Measurements from ENCODE around the gene KL.

Gene KL

DNA sequence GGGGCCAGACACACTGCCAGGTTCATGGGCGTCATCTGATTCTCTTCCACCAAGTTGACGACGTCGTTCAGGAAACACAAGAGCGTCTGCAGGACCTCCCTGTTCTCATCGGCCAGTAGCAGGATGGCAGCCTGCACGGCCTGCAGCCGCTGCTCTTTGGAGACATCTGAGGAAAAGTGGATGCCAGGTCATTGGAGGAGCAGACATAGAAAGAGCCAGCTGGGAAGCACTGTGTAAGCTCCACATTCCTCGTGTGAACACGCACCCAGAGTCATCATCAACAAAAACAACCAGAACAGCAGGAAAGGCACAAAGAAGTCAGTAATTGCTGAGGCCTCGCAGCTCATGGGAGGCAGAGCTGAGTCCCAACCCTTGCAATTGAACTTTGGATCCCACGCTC lies 96.5 kb downstream of the KL start:
- no peak overlapping the region for H3K23ac ChIP-seq (ENCODE audit: low read length in 2 of 2)
- H3K4me3 ChIP-seq (ENCODE audit: insufficient read depth in 1 of 2, low read depth in 1 of 2, low read length in 2 of 2) = no peak overlapping the region
- no peak overlapping the region for H3K14ac ChIP-seq (ENCODE audit: low read length in 2 of 2)
- H2BK12ac ChIP-seq (ENCODE audit: low read length in 2 of 2) = no peak overlapping the region
- H3K4me1 ChIP-seq (ENCODE audit: control insufficient read depth, insufficient read depth, low read depth, low read length) = peaks cover 15% of the 10 kb centered on the region
- H2BK120ac ChIP-seq (ENCODE audit: low read depth, low read length) = no peak overlapping the region
- no peak overlapping the region for H3K4ac ChIP-seq (ENCODE audit: low read depth in 1 of 2, low read length in 2 of 2)
- H3K9ac ChIP-seq (ENCODE audit: low read length) = no peak overlapping the region
- H3K79me1 ChIP-seq (replicated peaks; ENCODE audit: low read length, poor library complexity, severe bottlenecking) = peaks cover 11% of the 10 kb centered on the region
- WGBS = 88% methylated on average over 12 of the region's 12 CpGs
- no peak overlapping the region for H3K18ac ChIP-seq (ENCODE audit: low read depth in 1 of 2, low read length in 2 of 2)
- H2AFZ ChIP-seq (ENCODE audit: low read depth, low read length) = no peak overlapping the region
- peaks cover 45 to 70% of the 10 kb centered on the region in 2 experiments for H3K36me3 ChIP-seq (ENCODE audit: control insufficient read depth in 1 of 2, insufficient read depth in 2 of 2, low read depth in 1 of 2, low read length in 2 of 2)
- H3K27me3 ChIP-seq (ENCODE audit: control insufficient read depth in 1 of 2, insufficient read depth in 1 of 2, low read length in 2 of 2) = no peaks in the 10 kb centered on the region
- no peak overlapping the region for H3K4me2 ChIP-seq (ENCODE audit: low read length, poor library complexity, severe bottlenecking)
- no peak overlapping the region for H3K27ac ChIP-seq (ENCODE audit: low read length, poor library complexity, severe bottlenecking)
- no peak overlapping the region for H4K91ac ChIP-seq (ENCODE audit: low read length)
- no peak overlapping the region for H2AK5ac ChIP-seq (ENCODE audit: low read length, severe bottlenecking)
- no peaks in the 10 kb centered on the region for H3K9me3 ChIP-seq (ENCODE audit: control insufficient read depth, low read length)
- no peak overlapping the region for H2BK15ac ChIP-seq (ENCODE audit: low read depth, poor library complexity, severe bottlenecking)
- no peak overlapping the region for H2BK5ac ChIP-seq (ENCODE audit: low read depth, low read length, poor library complexity, severe bottlenecking)
- no peak for DNase-seq
- no peak overlapping the region for H4K8ac ChIP-seq (ENCODE audit: low read length)

DNA sequence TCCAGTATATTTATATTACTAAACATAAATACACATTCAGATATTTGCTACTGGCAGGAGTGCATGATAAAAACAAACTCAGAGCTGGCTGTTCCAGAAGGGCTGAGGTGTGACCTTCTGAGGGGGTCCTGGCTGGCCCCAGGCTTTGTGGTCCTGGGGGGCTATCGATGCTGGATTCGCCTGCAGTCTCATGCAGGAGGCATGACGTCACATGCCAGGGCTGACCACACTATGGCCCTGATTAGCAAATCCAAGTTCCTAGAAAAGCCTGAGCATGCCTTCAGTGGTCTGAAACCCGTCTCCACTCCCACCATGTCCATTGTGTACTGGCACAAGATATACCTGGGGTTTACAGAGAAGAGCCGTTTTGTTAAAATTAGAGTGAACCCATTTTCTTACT lies 97.9 kb downstream of the KL start:
- no peaks in the 10 kb centered on the region for H3K27me3 ChIP-seq (ENCODE audit: control insufficient read depth in 1 of 2, insufficient read depth in 1 of 2, low read length in 2 of 2)
- no peak overlapping the region for H2AFZ ChIP-seq (ENCODE audit: low read depth, low read length)
- DNase-seq = no peak
- no peak overlapping the region for H2BK120ac ChIP-seq (ENCODE audit: low read depth, low read length)
- H3K4me1 ChIP-seq (ENCODE audit: control insufficient read depth, insufficient read depth, low read depth, low read length) = peaks cover 15% of the 10 kb centered on the region
- H4K91ac ChIP-seq (ENCODE audit: low read length) = no peak overlapping the region
- no peak overlapping the region for H2AK5ac ChIP-seq (ENCODE audit: low read length, severe bottlenecking)
- peaks cover 14% of the 10 kb centered on the region for H3K79me1 ChIP-seq (replicated peaks; ENCODE audit: low read length, poor library complexity, severe bottlenecking)
- H4K8ac ChIP-seq (ENCODE audit: low read length) = no peak overlapping the region
- no peak overlapping the region for H3K4me2 ChIP-seq (ENCODE audit: low read length, poor library complexity, severe bottlenecking)
- H3K4ac ChIP-seq (ENCODE audit: low read depth in 1 of 2, low read length in 2 of 2) = no peak overlapping the region
- no peak overlapping the region for H3K4me3 ChIP-seq (ENCODE audit: insufficient read depth in 1 of 2, low read depth in 1 of 2, low read length in 2 of 2)
- H2BK12ac ChIP-seq (ENCODE audit: low read length in 2 of 2) = no peak overlapping the region
- H3K9me3 ChIP-seq (ENCODE audit: control insufficient read depth, low read length) = no peaks in the 10 kb centered on the region
- WGBS = 88% methylated on average over 4 of the region's 5 CpGs
- no peak overlapping the region for H3K14ac ChIP-seq (ENCODE audit: low read length in 2 of 2)
- peak overlapping the region in 1 of 2 experiments; percentile 57 for H3K23ac ChIP-seq (ENCODE audit: low read length in 2 of 2)
- no peak overlapping the region for H2BK15ac ChIP-seq (ENCODE audit: low read depth, poor library complexity, severe bottlenecking)
- H2BK5ac ChIP-seq (ENCODE audit: low read depth, low read length, poor library complexity, severe bottlenecking) = no peak overlapping the region
- H3K18ac ChIP-seq (ENCODE audit: low read depth in 1 of 2, low read length in 2 of 2) = no peak overlapping the region
- peaks cover 42 to 78% of the 10 kb centered on the region in 2 experiments for H3K36me3 ChIP-seq (ENCODE audit: control insufficient read depth in 1 of 2, insufficient read depth in 2 of 2, low read depth in 1 of 2, low read length in 2 of 2)
- H3K27ac ChIP-seq (ENCODE audit: low read length, poor library complexity, severe bottlenecking) = no peak overlapping the region
- H3K9ac ChIP-seq (ENCODE audit: low read length) = no peak overlapping the region

DNA sequence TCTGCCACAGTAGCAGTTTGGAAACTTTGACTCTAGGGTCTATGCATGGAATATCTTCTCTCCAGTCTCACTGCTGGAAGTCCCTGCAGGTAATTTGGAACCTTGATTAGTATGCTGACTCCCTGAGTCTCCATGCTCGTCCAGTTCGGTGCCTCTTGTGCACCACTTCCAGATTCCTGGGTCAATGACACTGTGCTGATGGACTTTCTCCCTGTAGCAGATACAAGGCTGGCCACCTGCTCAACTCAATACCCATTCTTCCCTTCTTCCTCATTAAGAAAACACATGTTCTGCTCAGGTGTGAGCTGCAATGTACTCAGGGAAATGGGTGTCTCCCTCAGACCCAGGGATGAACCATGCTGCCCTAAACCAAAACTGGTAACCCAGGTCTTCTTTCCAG lies 99.1 kb downstream of the KL start:
- 100% methylated on average over 2 of the region's 2 CpGs for WGBS
- no peak overlapping the region for H2BK12ac ChIP-seq (ENCODE audit: low read length in 2 of 2)
- DNase-seq = no peak

More for the DNA sequence above, 99.1 kb downstream of the KL start:
- no peak overlapping the region for H3K4me3 ChIP-seq (ENCODE audit: insufficient read depth in 1 of 2, low read depth in 1 of 2, low read length in 2 of 2)
- no peak overlapping the region for H2BK15ac ChIP-seq (ENCODE audit: low read depth, poor library complexity, severe bottlenecking)
- no peak overlapping the region for H3K4me2 ChIP-seq (ENCODE audit: low read length, poor library complexity, severe bottlenecking)
- H3K14ac ChIP-seq (ENCODE audit: low read length in 2 of 2) = no peak overlapping the region
- no peak overlapping the region for H2BK120ac ChIP-seq (ENCODE audit: low read depth, low read length)
- peaks cover 18% of the 10 kb centered on the region for H3K4me1 ChIP-seq (ENCODE audit: control insufficient read depth, insufficient read depth, low read depth, low read length)
- H3K36me3 ChIP-seq (ENCODE audit: control insufficient read depth in 1 of 2, insufficient read depth in 2 of 2, low read depth in 1 of 2, low read length in 2 of 2) = peaks cover 35 to 81% of the 10 kb centered on the region in 2 experiments
- no peak overlapping the region for H4K91ac ChIP-seq (ENCODE audit: low read length)
- no peak overlapping the region for H3K27ac ChIP-seq (ENCODE audit: low read length, poor library complexity, severe bottlenecking)
- H2AK5ac ChIP-seq (ENCODE audit: low read length, severe bottlenecking) = no peak overlapping the region
- no peak overlapping the region for H3K9ac ChIP-seq (ENCODE audit: low read length)
- no peak overlapping the region for H2AFZ ChIP-seq (ENCODE audit: low read depth, low read length)
- H3K27me3 ChIP-seq (ENCODE audit: control insufficient read depth in 1 of 2, insufficient read depth in 1 of 2, low read length in 2 of 2) = no peaks in the 10 kb centered on the region
- no peak overlapping the region for H4K8ac ChIP-seq (ENCODE audit: low read length)
- H3K9me3 ChIP-seq (ENCODE audit: control insufficient read depth, low read length) = no peaks in the 10 kb centered on the region
- no peak overlapping the region for H3K18ac ChIP-seq (ENCODE audit: low read depth in 1 of 2, low read length in 2 of 2)
- H3K79me1 ChIP-seq (replicated peaks; ENCODE audit: low read length, poor library complexity, severe bottlenecking) = peaks cover 11% of the 10 kb centered on the region
- H3K23ac ChIP-seq (ENCODE audit: low read length in 2 of 2) = no peak overlapping the region
- H3K4ac ChIP-seq (ENCODE audit: low read depth in 1 of 2, low read length in 2 of 2) = no peak overlapping the region
- no peak overlapping the region for H2BK5ac ChIP-seq (ENCODE audit: low read depth, low read length, poor library complexity, severe bottlenecking)
